ENCODE data around the gene LRAT. TPM values are rescaled to one million over a fixed set of nuclear protein-coding genes. Genes with fewer than 3 reads are reported as not detected.
"Not testable (repeated sequence)": the region's sequence is repeated elsewhere in the genome, so short reads cannot be mapped to it uniquely, and the experiment has no call there.

Gene LRAT
- total RNA-seq: under 0.01 TPM

DNA sequence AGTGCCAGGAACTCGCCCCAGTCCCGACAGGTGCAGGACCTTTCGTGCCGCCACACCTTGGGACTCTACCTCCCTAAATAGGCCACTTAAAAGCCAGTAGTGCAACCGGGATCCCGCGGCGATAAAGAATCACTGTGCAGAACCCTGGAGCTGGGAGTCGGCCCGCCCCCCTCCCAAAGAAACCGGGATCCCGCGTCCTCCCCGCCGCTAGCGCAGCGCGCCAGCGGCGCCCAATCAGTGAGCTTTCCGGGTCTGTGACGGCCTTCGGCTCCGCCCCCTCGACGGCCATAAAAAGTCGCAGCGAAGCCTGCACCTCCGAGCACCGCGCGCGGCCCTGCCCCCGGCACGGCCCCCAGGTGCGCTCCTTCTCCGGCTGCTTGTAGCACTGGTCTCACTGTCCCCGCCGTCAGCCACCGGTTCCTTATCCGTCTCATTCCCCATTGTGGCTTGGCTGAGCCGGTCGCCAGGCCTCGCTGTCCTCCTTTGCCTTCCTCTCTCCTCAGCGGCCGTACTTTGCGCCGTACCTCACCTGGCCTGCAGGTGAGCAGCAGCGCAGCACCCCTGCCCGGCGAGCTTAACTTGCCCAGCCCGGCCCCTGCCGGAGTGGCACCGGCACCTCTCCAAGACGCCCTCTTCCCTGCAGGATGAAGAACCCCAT, at the start of gene LRAT:
Gene LRAT (plus strand): TSS at position 318 of the 658 bp plus-strand sequence. CDS start 327 bp downstream, at position 645.
- Histone ChIP-seq H3K4me3 (ENCODE audit: low read length in 3 of 3) (peak within 1 kb of the TSS; percentile 63 to 64 (median 64)), H3K9me3 (ENCODE audit: control insufficient read depth in 3 of 3, low read length in 3 of 3) (peaks cover 0 to 2% (median 0%) of the 10 kb centered on the region in 3 donors), H3K36me3 (ENCODE audit: control insufficient read depth in 3 of 3, insufficient read depth in 3 of 3, low read length in 3 of 3) (no peaks in the 10 kb centered on the region), H3K27me3 (ENCODE audit: control insufficient read depth in 3 of 3, insufficient read depth in 3 of 3, low read length in 3 of 3) (peaks cover 36 to 41% (median 40%) of the 10 kb centered on the region in 3 donors), H3K4me1 (ENCODE audit: control insufficient read depth in 3 of 3, insufficient read depth in 3 of 3, low read length in 3 of 3) (peaks cover 15 to 24% (median 16%) of the 10 kb centered on the region in 3 donors), H3K27ac (ENCODE audit: low read depth, low read length) (no peak within 1 kb of the TSS), H3K9ac (ENCODE audit: low read depth in 1 of 3, low read length in 3 of 3) (no peak within 1 kb of the TSS)

- Histone ChIP-seq H3K36me3 (ENCODE audit: control insufficient read depth in 3 of 3, insufficient read depth in 3 of 3, low read length in 3 of 3) (no peaks in the 10 kb centered on the region), H3K4me3 (ENCODE audit: low read length in 3 of 3) (no peak overlapping the region), H3K9ac (ENCODE audit: low read depth in 1 of 3, low read length in 3 of 3) (no peak overlapping the region), H3K27ac (ENCODE audit: low read depth, low read length) (no peak overlapping the region), H3K4me1 (ENCODE audit: control insufficient read depth in 3 of 3, insufficient read depth in 3 of 3, low read length in 3 of 3) (no peaks in the 10 kb centered on the region), H3K9me3 (ENCODE audit: control insufficient read depth in 3 of 3, low read length in 3 of 3) (no peaks in the 10 kb centered on the region), H3K27me3 (ENCODE audit: control insufficient read depth in 3 of 3, insufficient read depth in 3 of 3, low read length in 3 of 3) (no peaks in the 10 kb centered on the region)
Observed at GRCh38 chr4:154707877-154708276, 35.9 kb upstream of the LRAT start.

GRCh38 chr4:154709550-154709949, 34.2 kb upstream of the LRAT start:
- no peaks in the 10 kb centered on the region for H3K36me3 ChIP-seq (ENCODE audit: control insufficient read depth in 3 of 3, insufficient read depth in 3 of 3, low read length in 3 of 3)
- H3K27me3 ChIP-seq (ENCODE audit: control insufficient read depth in 3 of 3, insufficient read depth in 3 of 3, low read length in 3 of 3): no peaks in the 10 kb centered on the region
- H3K4me1 ChIP-seq (ENCODE audit: control insufficient read depth in 3 of 3, insufficient read depth in 3 of 3, low read length in 3 of 3): no peaks in the 10 kb centered on the region
- no peak overlapping the region for H3K27ac ChIP-seq (ENCODE audit: low read depth, low read length)
- no peak overlapping the region for H3K9ac ChIP-seq (ENCODE audit: low read depth in 1 of 3, low read length in 3 of 3)
- H3K4me3 ChIP-seq (ENCODE audit: low read length in 3 of 3): no peak overlapping the region
- no peaks in the 10 kb centered on the region for H3K9me3 ChIP-seq (ENCODE audit: control insufficient read depth in 3 of 3, low read length in 3 of 3)

DNA sequence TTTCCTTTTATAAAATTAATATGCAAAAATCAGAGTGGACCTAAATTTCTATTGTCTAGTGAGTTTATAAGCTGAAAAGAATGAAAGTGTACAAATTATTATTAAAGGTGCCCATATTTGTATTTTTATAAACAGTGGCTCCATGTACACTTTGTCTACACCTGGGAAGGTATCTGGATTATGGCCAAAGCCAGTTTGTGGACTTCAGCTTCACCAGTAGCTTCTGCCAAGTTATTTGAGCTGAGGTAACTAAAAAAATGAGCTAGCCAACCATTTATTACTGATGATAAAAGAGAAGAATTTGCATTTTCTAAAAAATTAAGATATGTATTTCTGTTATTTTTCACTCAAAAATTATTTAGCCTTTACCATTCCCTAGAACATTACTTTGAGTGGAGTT, 32.3 kb upstream of the LRAT start:
- no peak overlapping the region for H3K27ac ChIP-seq (ENCODE audit: low read depth, low read length)
- H3K27me3 ChIP-seq (ENCODE audit: control insufficient read depth in 3 of 3, insufficient read depth in 3 of 3, low read length in 3 of 3): no peaks in the 10 kb centered on the region
- H3K4me3 ChIP-seq (ENCODE audit: low read length in 3 of 3): no peak overlapping the region
- H3K9ac ChIP-seq (ENCODE audit: low read depth in 1 of 3, low read length in 3 of 3): no peak overlapping the region
- no peaks in the 10 kb centered on the region for H3K9me3 ChIP-seq (ENCODE audit: control insufficient read depth in 3 of 3, low read length in 3 of 3)
- H3K36me3 ChIP-seq (ENCODE audit: control insufficient read depth in 3 of 3, insufficient read depth in 3 of 3, low read length in 3 of 3): no peaks in the 10 kb centered on the region
- no peaks in the 10 kb centered on the region for H3K4me1 ChIP-seq (ENCODE audit: control insufficient read depth in 3 of 3, insufficient read depth in 3 of 3, low read length in 3 of 3)

GRCh38 chr4:154714339-154715040, 29.3 kb upstream of the LRAT start:
- no peak overlapping the region for H3K27ac ChIP-seq (ENCODE audit: low read depth, low read length)
- no peak overlapping the region for H3K9ac ChIP-seq (ENCODE audit: low read depth in 1 of 3, low read length in 3 of 3)

GRCh38 chr4:154719087-154719486, 24.7 kb upstream of the LRAT start:
- H3K4me3 ChIP-seq (ENCODE audit: low read length in 3 of 3): no peak overlapping the region
- H3K36me3 ChIP-seq (ENCODE audit: control insufficient read depth in 3 of 3, insufficient read depth in 3 of 3, low read length in 3 of 3): no peaks in the 10 kb centered on the region
- no peak overlapping the region for H3K27ac ChIP-seq (ENCODE audit: low read depth, low read length)
- H3K27me3 ChIP-seq (ENCODE audit: control insufficient read depth in 3 of 3, insufficient read depth in 3 of 3, low read length in 3 of 3): no peaks in the 10 kb centered on the region
- H3K4me1 ChIP-seq (ENCODE audit: control insufficient read depth in 3 of 3, insufficient read depth in 3 of 3, low read length in 3 of 3): no peaks in the 10 kb centered on the region
- no peaks in the 10 kb centered on the region for H3K9me3 ChIP-seq (ENCODE audit: control insufficient read depth in 3 of 3, low read length in 3 of 3)
- no peak overlapping the region for H3K9ac ChIP-seq (ENCODE audit: low read depth in 1 of 3, low read length in 3 of 3)

More at GRCh38 chr4:154714339-154715040, 29.3 kb upstream of the LRAT start:
- Histone ChIP-seq H3K4me1 (ENCODE audit: control insufficient read depth in 3 of 3, insufficient read depth in 3 of 3, low read length in 3 of 3) (no peaks in the 10 kb centered on the region), H3K27me3 (ENCODE audit: control insufficient read depth in 3 of 3, insufficient read depth in 3 of 3, low read length in 3 of 3) (no peaks in the 10 kb centered on the region), H3K4me3 (ENCODE audit: low read length in 3 of 3) (no peak overlapping the region), H3K9me3 (ENCODE audit: control insufficient read depth in 3 of 3, low read length in 3 of 3) (no peaks in the 10 kb centered on the region), H3K36me3 (ENCODE audit: control insufficient read depth in 3 of 3, insufficient read depth in 3 of 3, low read length in 3 of 3) (no peaks in the 10 kb centered on the region)

DNA sequence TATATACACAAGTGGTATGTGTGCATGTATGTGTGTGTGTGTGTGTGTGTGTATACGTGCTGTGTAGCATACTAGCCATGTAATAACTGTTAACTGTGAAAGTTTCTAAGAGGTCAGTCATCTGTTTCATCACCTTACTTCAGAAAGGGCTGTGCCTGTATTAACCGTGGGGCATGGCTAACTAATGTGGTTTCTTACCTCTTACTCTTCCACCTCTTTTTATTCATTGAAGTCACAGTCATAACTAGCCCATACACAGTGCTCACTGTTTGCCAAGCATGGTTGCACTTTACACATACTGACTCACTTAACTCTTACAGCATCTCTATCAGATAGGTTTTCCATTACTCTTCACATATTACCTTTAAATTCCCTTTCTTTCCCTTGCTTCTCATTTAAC, 23.7 kb upstream of the LRAT start:
- H3K27ac ChIP-seq (ENCODE audit: low read depth, low read length): no peak overlapping the region
- no peaks in the 10 kb centered on the region for H3K36me3 ChIP-seq (ENCODE audit: control insufficient read depth in 3 of 3, insufficient read depth in 3 of 3, low read length in 3 of 3)
- H3K4me3 ChIP-seq (ENCODE audit: low read length in 3 of 3): no peak overlapping the region
- no peaks in the 10 kb centered on the region for H3K9me3 ChIP-seq (ENCODE audit: control insufficient read depth in 3 of 3, low read length in 3 of 3)
- H3K4me1 ChIP-seq (ENCODE audit: control insufficient read depth in 3 of 3, insufficient read depth in 3 of 3, low read length in 3 of 3): no peaks in the 10 kb centered on the region
- no peak overlapping the region for H3K9ac ChIP-seq (ENCODE audit: low read depth in 1 of 3, low read length in 3 of 3)
- no peaks in the 10 kb centered on the region for H3K27me3 ChIP-seq (ENCODE audit: control insufficient read depth in 3 of 3, insufficient read depth in 3 of 3, low read length in 3 of 3)

DNA sequence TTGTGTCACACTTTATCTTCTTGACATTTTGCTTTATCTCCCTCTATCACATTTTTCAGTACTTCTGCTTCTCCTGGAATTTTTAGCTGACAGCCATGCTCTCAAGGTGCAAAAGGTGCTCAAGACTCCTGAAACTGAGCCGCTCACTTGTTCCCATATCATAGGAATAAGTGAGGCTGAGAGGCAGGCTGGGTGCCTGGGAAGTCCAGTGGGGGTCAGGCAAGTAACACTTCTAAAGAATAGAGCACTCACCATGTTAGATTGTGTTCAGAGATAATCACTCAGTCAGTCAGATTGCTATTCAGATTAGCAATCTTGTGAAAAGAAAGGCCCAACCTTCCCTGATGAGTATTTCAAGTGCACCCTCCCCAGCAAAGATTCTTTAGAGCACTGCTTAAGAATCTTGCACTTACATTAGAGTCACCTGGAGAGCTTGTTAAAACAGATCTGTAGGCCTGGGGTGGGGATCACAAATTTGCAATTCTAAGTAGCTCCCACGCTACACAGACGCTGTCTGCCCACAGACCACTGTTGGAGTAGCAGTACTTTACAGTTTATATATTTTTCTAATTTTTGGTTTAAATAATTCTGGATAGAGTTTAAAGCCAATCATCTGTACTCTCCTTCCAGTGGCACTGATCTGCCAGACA, 23.1 kb upstream of the LRAT start:
- Histone ChIP-seq H3K4me1 (ENCODE audit: control insufficient read depth in 3 of 3, insufficient read depth in 3 of 3, low read length in 3 of 3) (no peaks in the 10 kb centered on the region), H3K9me3 (ENCODE audit: control insufficient read depth in 3 of 3, low read length in 3 of 3) (no peaks in the 10 kb centered on the region), H3K4me3 (ENCODE audit: low read length in 3 of 3) (no peak overlapping the region), H3K9ac (ENCODE audit: low read depth in 1 of 3, low read length in 3 of 3) (no peak overlapping the region), H3K36me3 (ENCODE audit: control insufficient read depth in 3 of 3, insufficient read depth in 3 of 3, low read length in 3 of 3) (no peaks in the 10 kb centered on the region), H3K27me3 (ENCODE audit: control insufficient read depth in 3 of 3, insufficient read depth in 3 of 3, low read length in 3 of 3) (no peaks in the 10 kb centered on the region), H3K27ac (ENCODE audit: low read depth, low read length) (no peak overlapping the region)

- no peaks in the 10 kb centered on the region for H3K36me3 ChIP-seq (ENCODE audit: control insufficient read depth in 3 of 3, insufficient read depth in 3 of 3, low read length in 3 of 3)
- H3K27ac ChIP-seq (ENCODE audit: low read depth, low read length): no peak overlapping the region
- H3K4me1 ChIP-seq (ENCODE audit: control insufficient read depth in 3 of 3, insufficient read depth in 3 of 3, low read length in 3 of 3): no peaks in the 10 kb centered on the region
- no peak overlapping the region for H3K4me3 ChIP-seq (ENCODE audit: low read length in 3 of 3)
- no peaks in the 10 kb centered on the region for H3K9me3 ChIP-seq (ENCODE audit: control insufficient read depth in 3 of 3, low read length in 3 of 3)
- H3K9ac ChIP-seq (ENCODE audit: low read depth in 1 of 3, low read length in 3 of 3): no peak overlapping the region
- no peaks in the 10 kb centered on the region for H3K27me3 ChIP-seq (ENCODE audit: control insufficient read depth in 3 of 3, insufficient read depth in 3 of 3, low read length in 3 of 3)
Observed at GRCh38 chr4:154722262-154722661, 21.5 kb upstream of the LRAT start.

DNA sequence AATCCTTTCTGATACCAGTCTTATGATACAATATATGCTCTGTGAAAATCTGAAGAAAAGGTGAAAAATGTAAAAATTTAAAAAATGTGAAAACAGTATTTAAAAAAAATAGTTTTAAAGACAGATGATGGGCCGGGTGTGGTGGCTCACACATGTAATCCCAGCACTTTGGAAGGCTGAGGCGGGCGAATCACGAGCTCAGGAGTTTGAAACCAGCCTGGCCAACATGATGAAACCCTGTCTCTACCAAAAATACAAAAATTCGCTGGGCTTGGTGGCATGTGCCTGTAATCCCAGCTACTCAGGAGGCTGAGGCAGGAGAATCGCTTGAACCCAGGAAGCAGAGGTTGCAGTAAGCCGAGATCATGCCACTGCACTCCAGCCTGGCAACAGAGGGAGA, 20.2 kb upstream of the LRAT start:
- H3K36me3 ChIP-seq (ENCODE audit: control insufficient read depth in 3 of 3, insufficient read depth in 3 of 3, low read length in 3 of 3); H3K4me3 ChIP-seq (ENCODE audit: low read length in 3 of 3); H3K9ac ChIP-seq (ENCODE audit: low read depth in 1 of 3, low read length in 3 of 3); H3K9me3 ChIP-seq (ENCODE audit: control insufficient read depth in 3 of 3, low read length in 3 of 3); H3K27ac ChIP-seq (ENCODE audit: low read depth, low read length); H3K27me3 ChIP-seq (ENCODE audit: control insufficient read depth in 3 of 3, insufficient read depth in 3 of 3, low read length in 3 of 3); H3K4me1 ChIP-seq (ENCODE audit: control insufficient read depth in 3 of 3, insufficient read depth in 3 of 3, low read length in 3 of 3): not testable (repeated sequence)

All from skeletal muscle tissue (tissue), 4 donors.